Superior temporal gyrus (tissue), 1 donor: ENCODE results near the gene AAMP.
A peak's percentile ranks its signal among the peaks of the same experiment; 100 is the strongest.
"Not testable (repeated sequence)": the region's sequence is repeated elsewhere in the genome, so short reads cannot be mapped to it uniquely, and the experiment has no call there.

Source experiments
- DNase-seq: peaks from one replicate; pipeline ENCODE4 v3.0.0-alpha.2; 2016; ENCODE audit errors: extremely low spot score

AAMP gene

DNA sequence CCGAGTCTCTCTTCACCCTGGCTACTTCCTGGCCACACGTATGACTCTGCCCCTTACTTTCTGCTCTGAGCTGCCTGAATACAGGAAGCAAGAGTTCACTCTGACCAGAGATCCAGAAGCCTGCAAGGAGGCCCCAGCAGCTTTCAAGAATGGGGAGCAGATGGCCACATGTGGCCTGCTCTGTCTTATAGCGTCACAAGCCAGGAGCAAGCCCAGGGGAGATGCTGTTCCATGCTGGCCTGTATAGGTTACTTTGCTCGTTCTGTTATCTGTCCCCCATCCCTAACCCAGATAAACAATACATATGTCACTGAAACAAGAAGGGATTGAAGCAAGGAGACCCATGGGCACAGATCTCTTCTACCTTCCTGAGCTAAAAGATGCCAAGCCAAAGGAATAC lies 4.6 kb upstream of the AAMP start:
- DNase-seq = no peak

DNA sequence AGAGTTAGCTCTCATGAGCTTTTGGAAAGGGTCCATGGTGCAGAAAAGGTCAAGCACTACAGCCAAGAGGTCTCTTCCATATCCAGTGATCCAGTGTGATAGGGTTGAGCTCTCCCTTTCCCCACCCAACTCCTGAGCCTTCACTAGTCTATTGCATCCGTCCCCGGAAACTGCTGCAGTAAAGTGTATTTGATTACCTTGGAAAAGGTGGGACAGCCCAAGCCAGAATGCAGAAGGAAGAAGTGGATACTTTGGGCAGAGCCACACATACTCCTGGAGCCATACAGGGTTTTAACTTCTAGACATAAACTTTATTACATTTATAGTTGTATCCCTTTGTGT lies 3.9 kb upstream of the AAMP start:
- DNase-seq = no peak

DNA sequence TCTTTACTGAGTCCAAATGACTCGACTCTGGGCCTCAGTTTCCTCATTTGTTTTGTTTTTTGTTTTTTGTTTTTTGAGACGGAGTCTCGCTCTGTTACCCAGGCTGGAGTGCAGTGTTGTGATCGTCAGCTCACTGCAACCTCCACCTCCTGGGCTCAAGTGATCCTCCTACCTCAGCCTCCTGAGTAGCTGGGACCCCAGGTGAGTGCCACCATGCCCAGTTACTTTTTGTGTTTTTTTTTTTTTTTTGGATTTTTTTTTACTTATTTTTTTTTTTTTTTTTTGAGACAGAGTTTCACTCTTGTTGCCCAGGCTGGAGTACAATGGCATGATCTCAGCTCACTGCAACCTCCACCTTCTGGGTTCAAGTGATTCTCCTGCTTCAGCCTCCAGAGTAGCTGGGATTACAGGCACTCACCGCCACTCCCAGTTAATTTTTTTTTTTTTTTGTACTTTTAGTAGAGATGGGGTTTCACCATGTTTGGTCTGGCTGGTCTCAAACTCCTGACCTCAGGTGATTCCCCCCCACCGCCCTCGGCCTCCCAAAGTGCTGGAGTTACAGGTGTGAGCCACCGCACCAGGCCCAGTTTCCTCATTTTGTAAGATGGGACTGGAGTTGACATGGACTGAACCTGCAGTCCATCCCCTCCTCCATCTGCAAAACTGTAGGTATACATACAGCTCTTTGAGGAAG lies 3.4 kb upstream of the AAMP start:
- DNase-seq = not testable (repeated sequence)

DNA sequence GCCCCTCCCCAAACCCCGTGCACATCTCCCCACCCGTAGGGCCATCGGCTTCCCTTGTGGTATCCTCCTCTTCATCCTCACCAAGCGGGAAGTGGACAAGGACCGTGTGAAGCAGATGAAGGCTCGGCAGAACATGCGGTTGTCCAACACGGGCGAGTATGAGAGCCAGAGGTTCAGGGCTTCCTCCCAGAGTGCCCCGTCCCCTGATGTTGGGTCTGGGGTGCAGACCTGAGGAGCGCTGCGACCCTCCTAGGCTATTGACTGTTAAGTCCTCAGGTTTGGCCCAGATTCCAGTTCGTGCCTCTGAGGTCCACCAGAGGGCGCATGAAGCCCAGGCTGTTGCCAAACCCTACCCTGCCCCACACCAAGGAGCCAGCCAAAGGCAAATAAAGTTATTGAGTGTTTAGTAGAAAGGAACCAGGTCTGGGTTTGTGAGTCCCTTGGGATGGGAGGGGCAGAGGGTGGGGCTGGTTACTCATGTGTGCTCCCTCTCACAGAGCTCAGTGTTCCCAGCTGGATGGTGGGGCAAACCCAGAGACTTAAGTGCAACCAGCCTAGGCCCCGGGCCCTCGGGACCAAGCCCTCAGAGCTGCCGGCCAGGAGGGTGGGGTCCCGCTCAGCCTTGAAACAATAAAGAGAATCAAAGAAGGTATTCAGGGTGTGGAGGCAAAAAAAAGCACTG lies 2.7 kb upstream of the AAMP start:
- DNase-seq = peak; percentile 92

DNA sequence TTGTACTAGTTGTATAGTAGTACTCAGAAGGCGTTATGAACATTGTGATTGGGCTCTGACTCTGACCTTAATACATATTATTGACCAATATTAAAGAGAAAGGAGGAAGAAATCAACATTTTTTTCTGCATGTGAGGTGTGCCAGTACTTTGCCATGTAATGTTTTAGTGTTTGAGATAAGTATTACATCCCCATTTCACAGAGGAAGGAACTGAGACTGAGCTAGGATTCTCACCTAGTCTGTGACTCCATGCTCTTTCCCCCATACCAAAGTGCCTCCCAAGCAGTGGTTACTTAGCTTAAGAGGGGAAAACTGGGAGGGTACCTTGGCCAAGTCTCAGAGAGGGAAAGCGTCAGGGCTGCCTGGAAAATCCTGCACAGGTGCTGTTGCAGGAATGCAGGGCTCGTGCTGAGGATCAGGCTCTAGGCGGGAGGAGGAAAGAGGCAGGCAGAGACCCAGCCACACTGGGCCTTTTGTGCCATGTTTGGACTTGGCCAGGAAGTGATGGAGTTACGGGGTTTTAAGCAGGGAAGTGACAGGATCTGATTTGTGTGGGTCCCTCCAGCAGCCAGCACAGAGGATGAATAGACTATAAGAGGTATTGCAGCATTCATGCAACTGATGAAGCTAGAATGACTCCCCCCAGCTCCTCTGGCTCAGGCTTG lies 2.1 kb upstream of the AAMP start:
- DNase-seq = peak; percentile 14

DNA sequence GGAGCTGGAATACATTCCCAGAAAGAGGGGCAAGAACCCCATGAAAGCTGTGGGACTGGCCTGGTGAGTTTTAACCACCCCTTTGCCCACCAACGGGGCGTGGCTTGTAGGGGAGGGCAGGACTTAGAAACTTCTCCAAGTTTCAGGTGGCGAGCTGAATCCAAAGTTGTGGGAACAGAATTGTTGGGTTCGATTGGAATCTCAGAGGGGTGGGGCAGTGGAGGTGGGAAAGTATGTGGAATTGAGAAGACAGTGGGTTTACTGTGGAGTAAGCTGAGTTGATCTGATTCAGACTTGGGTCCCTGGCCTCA lies 1.5 kb upstream of the AAMP start:
- DNase-seq = no peak

DNA sequence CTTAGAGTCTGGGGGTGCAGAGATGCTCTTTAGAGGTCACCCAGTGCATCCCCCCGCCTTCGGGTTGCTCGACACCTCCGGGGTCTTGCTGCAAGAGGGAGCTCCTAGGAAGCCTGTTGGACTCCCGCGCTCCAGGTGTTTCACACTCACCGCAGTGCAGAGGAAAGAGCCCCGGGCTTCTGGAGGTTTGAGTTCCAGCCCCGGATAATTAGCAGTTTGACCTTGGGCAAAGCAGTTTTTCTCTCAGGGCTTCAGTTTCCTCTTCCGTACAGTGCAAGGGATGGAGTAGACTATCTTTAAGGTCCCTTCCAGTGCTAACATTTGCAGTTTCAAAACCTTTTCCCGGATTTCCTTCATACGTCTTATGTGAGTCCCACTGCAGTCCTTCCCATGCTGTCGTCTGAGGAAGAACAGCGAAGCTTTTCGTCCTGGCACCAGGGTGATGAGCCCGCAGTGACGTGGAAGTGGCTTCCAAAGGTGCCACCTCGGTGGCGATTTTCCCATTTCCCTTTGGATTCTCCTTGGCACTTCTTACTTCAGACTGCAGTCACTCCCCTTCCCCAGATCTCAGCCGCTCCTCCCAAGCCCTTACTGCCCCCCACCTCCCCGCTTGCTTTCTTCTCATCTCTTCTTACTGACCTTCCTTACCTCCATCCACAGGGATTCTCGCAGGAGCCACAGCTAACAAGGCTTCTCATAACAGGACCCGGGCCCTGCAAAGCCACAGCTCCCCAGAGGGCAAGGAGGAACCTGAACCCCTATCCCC lies 967 bp upstream of the AAMP start:
- DNase-seq = peak; percentile 25

DNA sequence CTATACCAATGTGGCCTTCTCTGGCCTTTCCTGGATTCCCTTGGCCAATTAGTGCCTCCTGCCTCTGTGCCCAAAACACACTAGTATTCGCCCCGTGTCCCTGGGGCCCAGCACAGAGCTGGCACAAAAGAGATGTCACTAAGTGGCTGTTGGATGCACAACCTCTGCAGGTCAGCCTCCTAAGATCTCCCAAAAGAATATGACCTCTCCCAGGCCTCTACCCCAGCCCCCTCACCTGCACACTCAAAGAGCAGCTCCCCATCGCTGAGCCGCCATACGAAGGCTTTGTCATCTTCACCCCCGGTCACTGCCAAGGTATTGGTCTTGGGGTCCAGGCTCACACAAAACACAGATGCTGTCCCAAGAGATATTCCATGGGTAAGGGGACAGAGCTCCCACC lies 2.7 kb downstream of the AAMP start:
- no peak for DNase-seq

DNA sequence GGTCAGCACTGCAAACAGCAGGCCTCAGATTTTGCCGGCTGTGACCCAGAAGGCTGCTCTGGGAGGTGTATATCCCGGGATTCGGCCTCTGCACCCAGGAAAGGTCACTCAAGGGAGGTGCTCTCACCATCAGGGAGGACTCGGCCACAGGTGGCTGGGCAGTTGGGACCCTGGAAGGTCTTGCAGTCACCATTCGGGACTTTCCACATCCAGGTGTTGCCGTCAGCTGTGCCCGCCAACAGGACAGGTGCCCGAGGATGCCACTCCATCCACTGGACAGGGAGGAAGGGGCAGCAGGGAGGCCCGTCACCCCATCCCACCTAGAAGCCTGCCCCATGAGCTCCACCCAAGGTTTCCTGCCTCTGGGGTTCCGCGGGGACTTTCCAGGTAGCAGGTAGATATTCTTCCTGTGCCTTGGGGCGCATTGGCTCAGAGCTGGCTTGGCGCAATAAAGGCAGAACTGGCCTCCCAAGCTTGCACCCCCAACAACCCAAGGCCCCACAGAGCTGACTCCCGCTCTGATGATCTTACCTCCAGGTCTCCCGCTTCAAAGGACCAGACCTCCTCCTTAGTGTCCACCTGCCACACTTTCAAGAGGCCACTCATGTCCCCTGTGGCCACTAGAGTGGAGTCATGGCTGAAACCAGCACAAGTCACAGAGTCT lies 3.5 kb downstream of the AAMP start:
- no peak for DNase-seq

DNA sequence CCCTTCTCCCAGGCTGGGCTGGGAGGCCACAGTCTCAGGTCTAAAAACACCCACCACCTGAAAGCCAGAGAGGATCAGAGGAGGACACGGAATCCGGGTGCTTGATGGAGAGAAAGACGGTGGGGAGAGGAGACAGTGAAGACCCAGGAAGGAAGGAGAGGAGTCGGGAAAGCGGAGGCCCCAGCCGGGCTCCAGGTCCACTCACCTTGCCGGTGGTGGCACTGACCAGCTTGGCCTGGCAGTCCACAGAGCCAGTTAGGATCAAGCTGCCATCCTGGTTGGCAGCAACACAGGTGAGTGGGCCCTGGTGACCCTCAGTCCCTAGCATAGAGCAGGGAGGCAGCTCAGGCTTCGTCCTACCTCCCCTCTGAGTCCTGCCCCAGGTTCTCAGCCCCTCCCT lies 4.3 kb downstream of the AAMP start:
- no peak for DNase-seq

DNA sequence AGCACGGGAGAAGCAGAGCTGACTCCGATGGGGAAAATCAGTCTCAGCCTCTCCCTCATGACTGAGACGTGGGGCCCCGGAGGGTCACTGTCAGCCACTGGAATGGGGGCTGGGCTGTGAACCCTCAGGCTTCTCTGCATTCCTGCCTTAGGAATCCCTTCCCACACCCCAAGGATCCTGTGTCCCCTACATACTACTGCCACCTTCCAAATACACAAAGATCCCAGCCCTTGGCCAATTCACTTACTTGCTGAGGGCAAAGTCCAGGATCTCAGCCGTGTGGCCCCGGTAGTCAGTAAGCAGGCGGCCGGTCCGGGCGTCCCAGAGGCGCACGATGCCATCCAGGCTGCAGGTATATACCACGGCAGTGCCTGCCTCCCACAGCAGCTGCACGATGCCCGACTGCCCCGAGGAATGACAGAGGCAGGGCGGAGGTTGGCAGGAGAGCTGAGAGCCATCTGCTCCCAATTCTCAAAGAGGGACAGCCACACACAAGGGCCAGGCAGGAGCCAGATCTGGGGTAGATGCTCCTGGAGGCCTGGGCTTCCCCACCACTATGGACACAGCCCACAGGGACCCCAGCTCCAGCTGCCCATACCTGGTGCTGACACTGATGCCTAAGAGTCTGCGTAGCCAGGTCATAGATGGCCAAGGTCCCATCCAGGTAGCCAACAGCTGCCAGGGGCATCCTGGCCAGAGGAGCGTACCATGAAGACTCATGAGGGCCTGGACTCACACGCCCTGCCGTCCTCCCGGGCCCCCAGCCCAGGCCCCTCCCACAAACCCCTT lies 5.0 kb downstream of the AAMP start:
- DNase-seq = no peak

DNA sequence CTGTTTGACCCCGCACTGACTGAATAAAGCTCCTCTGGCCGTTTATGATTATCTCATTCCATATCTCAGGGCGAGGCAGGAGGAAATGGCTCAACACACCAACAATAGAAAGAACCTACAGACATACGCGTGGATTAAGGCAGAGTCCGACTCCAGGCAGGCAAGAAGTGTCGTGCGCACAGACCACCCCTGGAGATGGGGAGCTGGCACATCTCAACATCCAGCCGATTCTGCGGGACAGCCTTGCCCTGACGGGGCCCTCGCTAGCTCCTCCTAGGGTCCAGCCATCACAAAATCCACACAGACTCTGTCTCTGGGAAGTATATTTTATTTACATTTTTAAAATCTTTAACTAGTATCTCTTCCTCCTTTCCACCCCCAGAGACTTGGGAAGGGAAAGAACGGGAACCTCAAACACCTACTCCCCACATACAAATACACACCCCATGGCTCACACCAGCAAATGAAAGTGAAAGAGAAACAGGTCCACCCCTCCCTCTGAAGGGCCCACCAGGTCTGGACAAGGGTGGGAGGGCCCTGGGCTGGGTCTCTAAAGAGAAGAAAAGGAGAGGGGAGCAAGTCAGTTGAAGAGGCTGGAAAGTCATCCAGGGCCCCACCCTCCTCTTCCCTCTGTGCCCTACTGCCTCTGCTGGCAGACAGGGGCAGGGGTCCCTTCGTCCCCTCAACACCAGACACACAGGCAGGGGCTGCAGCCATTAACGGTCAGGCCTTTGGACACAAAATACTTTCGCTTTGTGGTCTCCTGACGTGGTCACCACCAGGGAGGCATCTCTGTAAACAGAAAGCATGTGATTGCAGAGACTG lies 5.9 kb downstream of the AAMP start:
- DNase-seq = no peak

DNA sequence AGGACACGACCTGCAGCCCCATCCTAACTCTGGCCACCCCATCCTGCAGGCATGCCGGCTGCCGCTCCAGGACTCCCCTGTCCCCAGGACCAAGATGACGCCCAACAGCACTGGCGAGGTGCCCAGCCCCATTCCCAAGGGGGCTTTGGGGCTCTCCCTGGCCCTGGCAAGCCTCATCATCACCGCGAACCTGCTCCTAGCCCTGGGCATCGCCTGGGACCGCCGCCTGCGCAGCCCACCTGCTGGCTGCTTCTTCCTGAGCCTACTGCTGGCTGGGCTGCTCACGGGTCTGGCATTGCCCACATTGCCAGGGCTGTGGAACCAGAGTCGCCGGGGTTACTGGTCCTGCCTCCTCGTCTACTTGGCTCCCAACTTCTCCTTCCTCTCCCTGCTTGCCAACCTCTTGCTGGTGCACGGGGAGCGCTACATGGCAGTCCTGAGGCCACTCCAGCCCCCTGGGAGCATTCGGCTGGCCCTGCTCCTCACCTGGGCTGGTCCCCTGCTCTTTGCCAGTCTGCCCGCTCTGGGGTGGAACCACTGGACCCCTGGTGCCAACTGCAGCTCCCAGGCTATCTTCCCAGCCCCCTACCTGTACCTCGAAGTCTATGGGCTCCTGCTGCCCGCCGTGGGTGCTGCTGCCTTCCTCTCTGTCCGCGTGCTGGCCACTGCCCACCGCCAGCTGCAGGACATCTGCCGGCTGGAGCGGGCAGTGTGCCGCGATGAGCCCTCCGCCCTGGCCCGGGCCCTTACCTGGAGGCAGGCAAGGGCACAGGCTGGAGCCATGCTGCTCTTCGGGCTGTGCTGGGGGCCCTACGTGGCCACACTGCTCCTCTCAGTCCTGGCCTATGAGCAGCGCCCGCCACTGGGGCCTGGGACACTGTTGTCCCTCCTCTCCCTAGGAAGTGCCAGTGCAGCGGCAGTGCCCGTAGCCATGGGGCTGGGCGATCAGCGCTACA lies 7.0 kb downstream of the AAMP start:
- DNase-seq = no peak

DNA sequence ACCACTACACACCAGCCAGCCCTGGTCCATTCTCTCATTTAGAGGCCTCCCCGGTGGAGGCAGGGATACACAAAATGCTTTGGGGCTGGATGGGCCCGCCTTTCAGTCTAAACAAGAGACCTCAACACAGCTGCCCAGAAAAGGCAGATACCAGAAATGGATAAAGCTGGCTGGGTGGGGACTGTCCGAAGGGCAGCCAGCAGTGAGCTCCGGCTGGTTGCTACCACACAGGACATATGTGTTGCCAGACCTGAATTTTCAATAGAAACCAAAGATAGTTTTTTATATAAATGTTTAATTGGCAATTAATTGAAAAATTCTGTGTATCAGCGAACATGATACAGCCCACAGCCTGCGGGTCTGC lies 7.7 kb downstream of the AAMP start:
- no peak for DNase-seq

DNA sequence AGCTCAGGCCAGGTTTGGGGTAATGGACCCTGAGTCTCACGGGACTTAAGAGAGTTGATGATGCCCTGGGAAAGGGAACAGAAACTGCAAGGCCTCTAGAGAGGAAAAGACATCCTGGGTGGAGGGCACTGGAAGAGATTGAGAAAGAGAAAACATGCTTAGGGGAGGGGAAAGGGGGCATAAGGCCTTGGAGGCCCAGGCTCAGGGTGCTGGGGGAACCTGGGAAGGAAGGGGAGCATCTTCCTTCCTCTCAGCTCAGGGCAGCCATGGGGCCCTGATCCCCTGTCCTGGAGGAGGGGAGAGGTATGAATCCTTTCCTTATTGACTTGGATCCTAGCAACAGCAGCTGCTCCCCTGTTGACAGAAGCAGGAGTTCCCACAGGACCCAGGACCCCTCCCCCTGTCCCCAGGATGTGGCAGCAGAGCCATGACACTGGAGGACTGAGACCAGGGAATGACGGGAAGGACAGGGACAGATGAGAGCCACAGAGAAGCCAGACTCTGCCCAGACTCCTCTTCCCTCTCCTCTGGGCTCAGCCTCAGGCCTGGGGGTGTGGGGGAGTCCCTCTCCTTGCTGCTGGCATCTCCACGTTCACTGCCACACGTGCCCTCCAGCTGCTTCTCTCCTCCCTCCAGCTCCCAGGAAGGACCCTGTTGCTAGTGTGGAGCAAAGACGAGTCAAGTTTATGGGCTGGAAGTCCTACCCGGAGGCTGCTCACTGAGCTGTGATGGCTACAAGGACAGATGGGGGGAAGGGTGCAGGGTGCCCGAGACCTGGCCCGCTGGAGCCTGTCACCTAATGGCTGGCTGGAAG lies 8.3 kb downstream of the AAMP start:
- peak; percentile 10 for DNase-seq

DNA sequence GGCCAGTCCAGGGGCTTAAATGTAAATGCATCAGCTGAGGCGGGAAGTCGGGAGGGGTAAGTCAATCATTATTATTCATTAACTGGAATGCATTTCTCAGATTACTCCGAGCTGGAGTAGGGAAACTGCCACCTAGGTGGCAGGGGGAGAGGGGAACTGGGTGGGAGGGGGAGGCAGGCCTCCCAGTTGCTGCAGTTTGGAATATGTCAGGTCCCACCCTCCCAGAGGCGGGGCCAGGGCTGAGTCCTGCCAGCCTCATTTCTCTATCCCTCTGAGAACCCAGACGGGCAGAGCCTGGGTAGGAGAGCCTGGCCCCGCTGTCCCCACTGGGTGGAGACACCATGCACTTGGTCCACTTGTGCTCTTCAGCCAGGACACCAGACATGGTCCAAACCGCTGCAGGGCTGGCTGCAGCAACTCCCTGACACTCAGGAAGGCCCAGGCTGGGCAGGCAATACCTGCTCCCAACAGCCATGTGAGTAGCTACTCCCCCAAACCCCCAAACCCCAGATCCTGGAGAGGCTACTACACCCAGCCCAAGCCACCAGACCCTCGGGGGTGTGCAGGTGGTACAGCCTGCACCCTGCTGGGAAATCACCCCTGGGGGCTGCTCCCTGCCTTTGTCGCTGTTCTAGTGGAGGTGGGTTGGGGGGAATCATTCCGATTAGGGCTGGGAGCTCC lies 9.1 kb downstream of the AAMP start, which contains the start of gene GPBAR1:
TSS of gene GPBAR1 (plus strand) at position 274 of the 681 bp plus-strand sequence. CDS start 1,710 bp downstream, outside the sequence.
- no peak for DNase-seq

DNA sequence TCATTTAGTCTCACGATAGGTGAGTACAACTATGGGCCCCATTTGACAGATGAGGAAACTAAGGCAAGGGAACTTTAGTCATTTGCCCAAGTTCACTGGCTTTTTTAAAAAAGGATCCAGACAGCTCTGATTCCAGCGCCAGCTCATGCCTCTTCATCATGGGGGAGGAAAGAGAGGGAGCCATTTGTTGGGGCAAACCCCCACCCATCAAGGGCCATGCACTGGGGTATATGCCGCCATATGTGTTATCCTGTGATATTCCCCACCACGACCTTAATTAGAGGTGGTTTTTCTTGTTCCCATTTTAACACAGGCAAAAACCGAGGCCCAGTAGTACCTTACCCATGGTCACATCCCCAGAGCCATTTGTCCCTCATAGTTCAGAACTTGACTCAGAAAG lies 9.8 kb downstream of the AAMP start:
- DNase-seq = no peak
